Left kidney (tissue), 8 donors: ENCODE results near the gene NAXE. TPM values are rescaled to one million over a fixed set of nuclear protein-coding genes. Genes with fewer than 3 reads are reported as not detected.
"Not testable (repeated sequence)": the region's sequence is repeated elsewhere in the genome, so short reads cannot be mapped to it uniquely, and the experiment has no call there.

Experiments
- DNase-seq: peaks from one replicate; pipeline ENCODE4 v3.0.0-alpha.2; 2013
- long read RNA-seq, 8 donors: transcript quantifications; one replicate each; lab custom pipeline, GENCODE V29; 2026
- polyA plus RNA-seq: library from polyadenylated mRNA; unstranded; fragments of 120-200 nt; gene quantifications from one replicate; pipeline ENCODE4 v1.2.1, GENCODE V29; 2013; ENCODE audit not compliant: insufficient read length

The NAXE gene
- polyA plus RNA-seq, result 62.1 TPM
- long read RNA-seq, donor 1, transcript NAXE-203 (6 exons, 1,125 nt), result major isoform, 49 of 93 reads
- long read RNA-seq, donor 1, partial matches to known transcripts, result 22 of 93 reads
- long read RNA-seq, donor 1, other reads (novel, unspliced or antisense), result 20 of 93 reads
- long read RNA-seq, donor 2, transcript NAXE-203 (6 exons, 1,125 nt), result major isoform, 61 of 77 reads
- long read RNA-seq, donor 2, partial matches to known transcripts, result 0 of 77 reads
- long read RNA-seq, donor 2, other reads (novel, unspliced or antisense), result 14 of 77 reads
- long read RNA-seq, donor 3, transcript NAXE-203 (6 exons, 1,125 nt), result major isoform, 44 of 55 reads
- long read RNA-seq, donor 3, partial matches to known transcripts, result 0 of 55 reads
- long read RNA-seq, donor 3, other reads (novel, unspliced or antisense), result 8 of 55 reads
- long read RNA-seq, donor 4, transcript NAXE-203 (6 exons, 1,125 nt), result major isoform, 6 of 9 reads
- long read RNA-seq, donor 4, partial matches to known transcripts, result 0 of 9 reads
- long read RNA-seq, donor 4, other reads (novel, unspliced or antisense), result 0 of 9 reads
- long read RNA-seq, donor 5, transcript NAXE-203 (6 exons, 1,125 nt), result major isoform, 80 of 117 reads
- long read RNA-seq, donor 5, partial matches to known transcripts, result 6 of 117 reads
- long read RNA-seq, donor 5, other reads (novel, unspliced or antisense), result 25 of 117 reads
- long read RNA-seq, donor 6, transcript NAXE-203 (6 exons, 1,125 nt), result major isoform, 69 of 95 reads
- long read RNA-seq, donor 6, partial matches to known transcripts, result 14 of 95 reads
- long read RNA-seq, donor 6, other reads (novel, unspliced or antisense), result 10 of 95 reads
- long read RNA-seq, donor 7, transcript NAXE-203 (6 exons, 1,125 nt), result major isoform, 61 of 110 reads
- long read RNA-seq, donor 7, partial matches to known transcripts, result 20 of 110 reads
- long read RNA-seq, donor 7, other reads (novel, unspliced or antisense), result 27 of 110 reads
- long read RNA-seq, donor 8, transcript NAXE-203 (6 exons, 1,125 nt), result major isoform, 23 of 23 reads
- long read RNA-seq, donor 8, partial matches to known transcripts, result 0 of 23 reads
- long read RNA-seq, donor 8, other reads (novel, unspliced or antisense), result 0 of 23 reads

DNA sequence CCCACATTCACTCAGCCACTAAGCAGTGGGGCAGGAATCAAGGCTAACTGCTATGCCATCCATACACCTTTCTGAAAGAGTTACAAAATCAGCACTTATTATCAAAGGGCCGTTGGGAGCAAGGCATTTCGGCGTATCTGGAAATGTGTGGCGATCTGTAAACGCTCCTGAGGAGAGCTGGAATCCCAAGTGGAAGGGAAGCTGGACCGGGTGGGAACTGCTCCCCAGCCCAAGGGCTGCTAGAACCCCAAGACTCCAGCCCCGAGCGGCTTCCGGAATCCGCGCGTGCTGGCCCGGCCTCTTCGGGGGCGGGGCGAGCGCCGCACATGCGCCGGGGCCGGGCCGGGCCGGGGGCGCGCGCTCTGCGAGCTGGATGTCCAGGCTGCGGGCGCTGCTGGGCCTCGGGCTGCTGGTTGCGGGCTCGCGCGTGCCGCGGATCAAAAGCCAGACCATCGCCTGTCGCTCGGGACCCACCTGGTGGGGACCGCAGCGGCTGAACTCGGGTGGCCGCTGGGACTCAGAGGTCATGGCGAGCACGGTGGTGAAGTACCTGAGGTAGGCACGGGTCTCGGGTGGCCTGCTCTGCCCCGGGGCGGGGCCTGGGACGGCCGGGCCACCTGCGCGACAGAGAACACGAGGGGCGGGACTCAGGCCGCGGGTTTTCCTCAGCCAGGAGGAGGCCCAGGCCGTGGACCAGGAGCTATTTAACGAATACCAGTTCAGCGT lies at the start of gene NAXE:
Gene NAXE, plus strand, starts transcription at position 345 of the 726 bp plus-strand sequence. Its CDS starts 29 bp downstream, at position 374.
- DNase-seq, result peak; percentile 66

DNA sequence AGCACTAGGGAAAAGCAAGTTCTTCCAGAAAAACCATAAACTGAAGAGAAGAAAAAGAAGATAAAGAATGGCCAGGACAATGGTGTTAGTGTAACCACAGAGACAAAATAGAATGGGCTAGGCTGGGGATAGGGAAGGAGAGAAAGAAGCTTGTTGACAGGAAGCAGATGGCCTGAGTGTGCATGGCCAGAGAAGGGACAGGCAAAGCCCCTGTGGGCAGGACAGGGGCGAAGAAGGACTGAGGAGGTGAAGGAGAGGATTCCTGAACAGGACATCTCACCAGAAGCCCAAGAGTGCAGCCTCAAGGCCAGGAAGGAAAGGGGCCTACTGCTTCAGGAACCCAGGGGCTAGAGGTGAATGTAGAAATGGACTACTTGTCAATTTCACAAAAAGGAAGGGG lies 48.5 kb upstream of the NAXE start:
- DNase-seq, result no peak

DNA sequence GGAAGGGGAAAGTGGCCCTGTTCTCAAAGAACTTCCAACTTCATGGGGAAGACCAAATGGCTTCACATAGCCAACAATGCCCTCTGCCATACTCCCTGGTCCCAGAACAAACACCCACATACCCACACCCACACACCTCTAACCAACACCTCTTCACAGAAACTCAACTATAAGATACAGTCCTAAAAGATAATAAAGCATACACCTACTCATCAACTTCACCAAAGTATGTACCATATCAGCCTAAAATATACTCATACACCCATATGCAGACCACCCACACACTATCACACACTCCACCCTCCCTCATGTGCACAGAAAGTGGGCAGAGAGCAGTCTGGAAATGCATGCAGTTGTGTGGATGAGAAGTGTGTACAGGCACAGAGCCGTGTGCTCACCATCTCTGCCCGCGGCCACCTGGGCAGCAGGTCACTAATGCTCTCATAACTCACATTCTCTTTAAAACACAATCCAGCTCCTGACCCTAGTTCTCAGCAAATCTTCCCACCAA lies 46.9 kb upstream of the NAXE start:
- DNase-seq, result no peak

- DNase-seq, result no peak
Observed at GRCh38 chr1:156546267-156546666, 45.3 kb upstream of the NAXE start.

- DNase-seq, result no peak
Observed at GRCh38 chr1:156547434-156547833, 44.1 kb upstream of the NAXE start.

DNA sequence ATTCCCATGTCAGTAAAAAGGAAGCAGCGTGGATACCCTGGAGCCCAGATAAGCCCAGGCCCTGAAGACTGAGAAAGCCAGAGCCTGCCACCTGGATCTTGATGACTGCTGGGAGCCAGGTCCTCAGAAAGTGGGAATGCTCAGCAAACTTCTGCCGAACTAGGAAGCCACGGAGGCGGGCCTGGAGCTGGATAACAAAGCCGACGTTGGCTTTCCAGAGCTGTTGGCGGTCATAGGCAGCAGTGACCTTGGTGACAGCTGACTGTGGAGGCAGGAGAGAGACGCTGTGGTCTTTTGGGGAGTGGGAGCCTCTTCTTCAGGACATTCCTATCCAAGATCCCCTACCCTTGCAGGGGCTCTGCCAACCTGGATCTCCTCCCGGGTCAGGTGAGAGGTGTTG lies 43.6 kb upstream of the NAXE start:
- no peak for DNase-seq

DNA sequence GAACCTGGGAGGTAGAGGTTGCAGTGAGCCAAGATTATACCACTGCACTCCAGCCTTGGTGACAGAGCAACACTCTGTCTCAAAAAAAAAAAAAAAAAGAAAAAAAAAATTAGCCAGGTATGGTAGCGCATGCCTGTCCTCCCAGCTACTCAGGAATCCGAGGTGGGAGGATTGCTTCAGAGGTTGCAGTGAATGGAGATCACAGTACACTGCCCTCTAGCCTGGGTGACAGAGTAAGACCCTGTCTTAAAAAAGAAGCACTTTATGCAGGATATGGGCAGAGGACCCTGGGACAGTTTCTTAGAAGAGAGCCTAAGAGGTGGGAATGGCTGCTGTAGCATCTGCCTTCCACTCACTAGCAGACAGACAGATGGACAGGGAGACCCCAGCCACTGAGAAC lies 42.2 kb upstream of the NAXE start:
- no peak for DNase-seq

- no peak for DNase-seq
Observed at GRCh38 chr1:156549831-156550230, 41.7 kb upstream of the NAXE start.

GRCh38 chr1:156550346-156550745 lies 41.2 kb upstream of the NAXE start:
- DNase-seq, result no peak

DNA sequence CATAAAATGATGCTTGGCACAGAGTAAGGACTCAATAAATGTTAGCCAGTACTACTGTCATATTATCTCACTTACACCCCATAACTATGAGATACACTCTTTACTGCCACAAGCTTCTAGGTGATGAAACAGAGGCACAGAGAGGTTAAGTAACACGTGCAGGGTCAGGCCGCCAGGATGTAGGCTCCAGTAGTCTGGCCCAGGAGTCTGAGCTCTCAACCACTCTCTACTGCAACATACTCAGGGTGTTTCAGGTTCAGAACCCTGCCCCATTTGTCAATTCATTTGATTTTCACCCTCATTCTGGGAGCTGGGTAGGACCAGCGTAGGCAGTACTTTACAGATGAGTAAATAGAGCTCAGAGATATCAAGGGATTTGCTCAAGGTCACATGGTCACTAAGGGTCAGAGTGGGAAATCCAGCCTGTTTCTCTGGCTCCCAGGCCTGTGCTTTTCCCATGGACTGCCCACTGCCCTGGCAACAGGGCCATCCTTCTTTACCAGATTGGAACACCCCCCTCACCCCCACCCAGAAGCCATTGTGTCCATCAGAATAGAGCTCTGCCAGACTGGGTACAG lies 40.4 kb upstream of the NAXE start:
- DNase-seq, result no peak

DNA sequence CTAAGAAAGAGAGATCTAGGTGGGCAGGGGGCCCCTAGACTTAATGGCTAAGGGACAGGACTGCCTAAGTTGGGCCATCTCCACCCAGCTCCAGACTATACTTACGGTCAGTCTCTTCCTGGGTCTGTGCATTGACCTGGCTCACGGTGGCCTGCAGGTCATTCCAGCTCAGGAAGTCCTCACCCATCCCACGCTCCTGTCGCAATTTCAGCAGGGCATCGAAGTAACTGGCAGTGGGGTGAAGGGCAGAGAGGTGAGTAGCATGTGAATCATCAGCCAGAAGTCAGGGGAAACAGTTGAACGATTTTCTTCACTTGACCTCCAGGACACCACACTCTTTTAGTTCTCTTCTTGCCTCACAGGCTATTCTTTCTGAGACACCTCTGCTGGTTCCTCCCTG lies 39.7 kb upstream of the NAXE start:
- no peak for DNase-seq

GRCh38 chr1:156552518-156552917 lies 39.1 kb upstream of the NAXE start:
- no peak for DNase-seq

DNA sequence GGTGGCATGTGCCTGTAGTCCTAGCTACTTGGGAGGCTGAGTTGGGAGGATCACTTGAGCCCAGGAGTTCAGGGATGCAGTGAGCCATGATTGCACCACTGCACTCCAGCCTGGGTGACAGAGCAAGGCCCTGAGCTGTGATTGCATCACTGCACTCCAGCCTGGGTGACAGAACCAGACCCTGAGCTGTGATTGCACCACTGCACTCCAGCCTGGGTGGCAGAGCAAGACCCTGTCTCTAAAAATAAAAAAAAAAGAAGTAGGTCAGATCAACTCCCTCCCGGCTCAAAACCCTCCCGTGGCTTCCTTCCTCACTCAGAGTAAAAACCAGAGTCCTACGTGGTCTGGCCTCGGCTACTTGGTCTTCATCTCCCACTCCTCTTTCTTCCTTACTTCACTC lies 38.6 kb upstream of the NAXE start:
- not testable (repeated sequence) for DNase-seq

- DNase-seq, result no peak
Observed at GRCh38 chr1:156553860-156554485, 37.6 kb upstream of the NAXE start.

DNA sequence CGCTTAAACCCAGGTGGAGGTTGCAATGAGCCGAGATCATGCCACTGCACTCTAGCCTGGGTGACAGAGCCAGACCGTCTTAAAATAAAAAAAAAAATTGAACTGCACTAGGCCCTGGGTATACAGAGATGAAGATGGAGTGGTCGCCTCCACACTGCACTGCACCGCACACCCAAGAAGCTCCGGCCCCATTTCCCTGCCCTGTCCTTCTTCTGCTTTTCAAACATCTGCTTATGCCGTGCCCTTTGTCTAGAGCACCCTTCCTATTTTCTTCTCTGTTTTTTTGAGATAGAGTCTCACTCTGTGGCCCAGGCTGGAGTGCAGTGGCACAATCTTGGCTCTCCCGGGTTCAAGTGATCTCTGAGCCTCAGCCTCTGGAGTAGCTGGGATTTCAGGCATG lies 36.6 kb upstream of the NAXE start:
- no peak for DNase-seq

DNA sequence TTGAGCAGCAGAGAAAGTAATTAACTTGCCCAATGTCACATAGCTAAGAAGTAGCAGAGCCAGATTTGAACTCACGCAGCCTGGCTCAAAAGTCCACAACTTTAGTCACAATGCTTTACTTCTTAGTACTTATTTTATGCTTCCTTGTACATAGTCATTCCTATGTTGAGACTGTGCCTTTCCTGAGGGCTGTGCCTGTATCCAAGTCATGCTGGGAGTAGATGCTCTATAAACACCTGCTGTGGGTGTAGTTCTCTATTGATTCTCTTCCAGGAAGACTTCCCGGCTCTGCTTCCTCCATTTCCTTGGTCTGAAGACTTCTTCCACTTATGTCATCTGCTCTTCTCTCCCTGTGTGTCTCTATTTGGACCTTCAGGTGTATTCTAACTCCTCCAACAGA lies 35.9 kb upstream of the NAXE start:
- DNase-seq, result no peak

DNA sequence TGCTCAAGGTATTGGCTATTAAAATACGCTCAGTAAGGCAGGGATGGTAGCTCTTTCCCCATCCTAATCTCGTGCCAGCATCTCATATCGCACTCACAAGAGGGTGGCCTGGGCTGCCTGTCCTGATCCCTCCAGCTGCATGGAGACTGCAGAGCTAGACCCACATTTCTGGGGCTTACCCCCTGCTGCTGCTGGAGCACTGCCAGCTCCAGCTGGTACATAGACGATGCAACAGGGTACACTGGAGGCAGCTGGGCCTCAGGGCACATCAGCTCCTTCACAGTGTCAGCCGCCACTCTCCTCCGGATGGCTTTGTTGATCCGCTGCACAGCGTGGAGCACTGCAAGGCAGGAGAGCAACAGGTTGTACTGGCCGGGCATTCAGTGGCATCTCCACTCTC lies 35.2 kb upstream of the NAXE start:
- no peak for DNase-seq

- DNase-seq, result no peak
Observed at GRCh38 chr1:156559086-156559796, 32.3 kb upstream of the NAXE start.

- DNase-seq, result no peak
Observed at GRCh38 chr1:156559797-156560385, 31.7 kb upstream of the NAXE start.
